Thoracic aorta (tissue), 2 donors: ENCODE measurements around the gene IRX5. TPM values are rescaled to one million over a fixed set of nuclear protein-coding genes. Genes with fewer than 3 reads are reported as not detected.

Experiments used
- ATAC-seq: fragments of 150-250 bp; one replicate; pipeline ENCODE4 v1.8.0; 2017; ENCODE audit warnings: low read depth; ENCODE audit not compliant: insufficient number of reproducible peaks, low FRiP score
- DNase-seq: peaks from one replicate; pipeline ENCODE4 v3.0.0-alpha.2; 2020; ENCODE audit warnings: low spot score
- H3K27ac ChIP-seq, 2 donors: fragments of 200-600 bp; sonication (generic); 1 replicate in 1 of 2; 2 replicates in 1 of 2; pipeline ENCODE4 v1.5.1; 2016; ENCODE audit warnings: mild to moderate bottlenecking in 2 of 2, moderate library complexity in 2 of 2
- H3K27me3 ChIP-seq: fragments of 200-600 bp; sonication (generic); replicated peaks from 2 replicates; pipeline ENCODE4 v1.6.0; 2016; ENCODE audit warnings: mild to moderate bottlenecking; ENCODE audit not compliant: insufficient read depth
- H3K36me3 ChIP-seq: fragments of 200-600 bp; sonication (generic); one replicate; pipeline ENCODE4 v1.5.1; 2016
- H3K4me1 ChIP-seq, 2 donors: fragments of 200-600 bp; sonication (generic); 1 replicate in 1 of 2; 2 replicates in 1 of 2; pipeline versions ENCODE4 v1.5.1 to v1.6.0; 2016; ENCODE audit warnings: low read depth in 2 of 2, mild to moderate bottlenecking in 1 of 2; ENCODE audit not compliant: control insufficient read depth in 1 of 2
- H3K4me3 ChIP-seq: fragments of 200-600 bp; sonication (generic); 2 replicates; pipeline ENCODE4 v1.5.1; 2016; ENCODE audit warnings: mild to moderate bottlenecking
- H3K9me3 ChIP-seq: fragments of 200-600 bp; sonication (generic); 2 replicates; pipeline ENCODE4 v1.5.1; 2016
- total RNA-seq, 2 donors: library from RNA; depleted of rRNA; stranded (reverse); fragments of >200 nt; gene quantifications; one replicate each; pipeline versions ENCODE4 v1.1.0 to v1.2.3, GENCODE V29; 2016
- TF ChIP-seq, protein P1 (sequence below): fragments of 200-600 bp; sonication (generic); IDR thresholded peaks from one replicate; pipeline ENCODE4 v1.5.1; 2019; ENCODE audit warnings: antibody characterized with exemption

Gene IRX5
- total RNA-seq, 2 donors from 2014 or later, result 2.3 to 2.7 TPM

DNA sequence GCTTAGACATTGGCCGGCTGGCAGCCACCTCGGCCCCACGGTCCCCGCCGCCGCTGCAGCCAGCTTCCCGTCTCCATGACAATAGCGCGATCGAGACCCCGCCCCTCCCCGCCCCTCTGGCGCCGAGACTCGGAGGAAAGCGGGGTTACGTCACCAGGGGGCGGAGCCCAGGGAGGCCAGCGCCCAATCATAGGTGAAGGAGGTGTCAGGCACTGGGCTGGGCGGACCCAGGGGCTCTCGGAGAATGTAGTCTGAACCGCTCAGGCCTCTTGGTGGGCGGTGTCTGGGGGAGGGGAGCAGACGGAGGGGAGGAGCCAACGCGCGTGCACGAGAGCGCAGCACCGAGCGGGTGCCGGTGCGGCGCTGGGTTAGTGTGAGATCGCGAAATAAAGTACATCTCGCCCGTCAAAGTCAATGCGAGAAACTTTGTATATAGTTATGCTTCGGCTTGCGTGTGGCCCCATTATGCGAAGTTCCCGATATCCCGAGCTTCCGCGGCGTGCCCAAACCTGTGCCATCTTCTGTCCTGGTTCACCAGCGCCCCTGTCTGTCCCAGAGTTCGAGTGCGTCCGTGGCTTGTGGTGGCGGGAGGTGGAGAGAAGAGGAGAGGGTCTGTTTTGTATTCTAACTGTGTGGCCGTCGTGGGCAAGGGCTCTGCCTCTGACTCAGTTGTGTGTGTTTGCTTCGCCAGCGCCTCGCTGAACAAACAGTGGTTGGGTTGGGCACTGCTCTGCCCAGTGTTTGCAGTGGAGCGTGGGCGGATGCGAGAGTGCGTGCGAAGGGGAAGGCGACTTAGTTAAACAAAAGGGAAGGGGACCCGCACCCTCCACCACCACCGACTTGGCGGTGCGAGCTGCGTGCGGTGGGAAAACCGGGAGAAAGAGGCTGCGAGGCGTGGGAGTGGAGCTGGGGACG is 1.3 kb upstream of the IRX5 start:
- Histone ChIP-seq H3K27ac (peak overlapping the region; percentile 86 to 91), H3K4me3 (peak overlapping the region; percentile 83), H3K4me1 (peaks cover 7 to 23% of the 10 kb centered on the region in 2 donors), H3K27me3 (no peaks in the 10 kb centered on the region), H3K9me3 (no peaks in the 10 kb centered on the region), H3K36me3 (no peaks in the 10 kb centered on the region)
- ATAC-seq (peak; percentile 92), DNase-seq (peak; percentile 98)
- TF ChIP-seq, protein P1, sequence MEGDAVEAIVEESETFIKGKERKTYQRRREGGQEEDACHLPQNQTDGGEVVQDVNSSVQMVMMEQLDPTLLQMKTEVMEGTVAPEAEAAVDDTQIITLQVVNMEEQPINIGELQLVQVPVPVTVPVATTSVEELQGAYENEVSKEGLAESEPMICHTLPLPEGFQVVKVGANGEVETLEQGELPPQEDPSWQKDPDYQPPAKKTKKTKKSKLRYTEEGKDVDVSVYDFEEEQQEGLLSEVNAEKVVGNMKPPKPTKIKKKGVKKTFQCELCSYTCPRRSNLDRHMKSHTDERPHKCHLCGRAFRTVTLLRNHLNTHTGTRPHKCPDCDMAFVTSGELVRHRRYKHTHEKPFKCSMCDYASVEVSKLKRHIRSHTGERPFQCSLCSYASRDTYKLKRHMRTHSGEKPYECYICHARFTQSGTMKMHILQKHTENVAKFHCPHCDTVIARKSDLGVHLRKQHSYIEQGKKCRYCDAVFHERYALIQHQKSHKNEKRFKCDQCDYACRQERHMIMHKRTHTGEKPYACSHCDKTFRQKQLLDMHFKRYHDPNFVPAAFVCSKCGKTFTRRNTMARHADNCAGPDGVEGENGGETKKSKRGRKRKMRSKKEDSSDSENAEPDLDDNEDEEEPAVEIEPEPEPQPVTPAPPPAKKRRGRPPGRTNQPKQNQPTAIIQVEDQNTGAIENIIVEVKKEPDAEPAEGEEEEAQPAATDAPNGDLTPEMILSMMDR, result peak; percentile 13

DNA sequence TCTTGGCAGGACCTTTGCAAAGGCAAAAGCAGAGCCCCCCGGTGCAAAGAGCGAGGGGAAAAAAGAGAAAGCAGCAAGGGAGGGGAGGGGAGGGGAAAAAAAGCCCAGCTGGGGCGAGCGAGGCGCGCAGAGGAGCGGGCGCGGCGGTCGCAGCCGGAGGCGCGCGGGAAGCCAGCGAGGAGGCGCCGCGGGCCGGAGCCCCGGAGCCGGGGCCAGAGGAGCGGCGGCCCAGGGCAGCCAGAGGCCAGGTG is 129 bp downstream of the IRX5 start:
- no peaks in the 10 kb centered on the region for H3K27me3 ChIP-seq
- no peaks in the 10 kb centered on the region for H3K9me3 ChIP-seq
- DNase-seq (no peak), ATAC-seq (no peak)
- peak overlapping the region; percentile 83 for H3K4me3 ChIP-seq
- H3K4me1 ChIP-seq, result peaks cover 7 to 23% of the 10 kb centered on the region in 2 donors
- H3K27ac ChIP-seq, result peak overlapping the region; percentile 81 to 91
- no peaks in the 10 kb centered on the region for H3K36me3 ChIP-seq
- TF ChIP-seq, protein P1, result no peak

DNA sequence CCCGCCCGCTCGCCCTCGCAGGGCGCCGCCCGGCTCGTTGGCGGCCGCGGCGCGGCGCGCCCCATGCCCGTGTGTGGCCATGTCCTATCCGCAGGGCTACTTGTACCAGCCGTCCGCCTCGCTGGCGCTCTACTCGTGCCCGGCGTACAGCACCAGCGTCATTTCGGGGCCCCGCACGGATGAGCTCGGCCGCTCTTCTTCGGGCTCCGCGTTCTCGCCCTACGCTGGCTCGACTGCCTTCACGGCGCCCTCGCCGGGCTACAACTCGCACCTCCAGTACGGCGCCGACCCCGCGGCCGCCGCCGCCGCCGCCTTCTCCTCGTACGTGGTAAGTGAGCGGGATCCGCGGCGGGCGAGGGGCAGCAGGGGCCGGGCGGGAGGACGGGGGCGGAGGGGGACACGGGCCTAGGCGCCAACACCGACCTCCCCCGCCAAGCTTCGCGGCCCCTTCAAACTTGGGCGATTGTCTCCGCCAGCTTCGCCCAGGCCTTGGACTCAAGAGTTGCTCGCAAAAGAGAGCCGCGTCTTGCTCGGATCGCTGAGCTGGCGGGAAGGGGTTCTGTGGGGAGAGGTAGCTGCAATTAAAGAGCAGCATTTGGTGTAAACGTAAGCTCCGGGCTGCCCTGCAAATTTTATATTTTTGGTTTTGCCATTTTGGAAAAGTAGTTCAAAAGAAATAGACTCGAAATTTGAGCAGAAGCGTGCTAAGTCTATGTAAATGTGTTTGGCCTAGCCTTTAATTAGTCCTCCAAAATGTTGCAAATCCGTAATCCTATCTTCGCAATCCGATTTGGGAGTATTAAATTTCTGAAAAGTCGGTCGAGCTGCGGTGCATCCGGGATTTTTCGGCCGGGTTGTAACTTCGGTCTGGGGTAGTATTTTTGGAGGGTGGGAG is 702 bp downstream of the IRX5 start:
- H3K4me3 ChIP-seq, result peak overlapping the region; percentile 83
- DNase-seq (no peak), ATAC-seq (no peak)
- peaks cover 7 to 23% of the 10 kb centered on the region in 2 donors for H3K4me1 ChIP-seq
- TF ChIP-seq, protein P1, result no peak
- H3K9me3 ChIP-seq, result no peaks in the 10 kb centered on the region
- no peaks in the 10 kb centered on the region for H3K36me3 ChIP-seq
- H3K27me3 ChIP-seq, result no peaks in the 10 kb centered on the region
- peak overlapping the region; percentile 81 to 91 for H3K27ac ChIP-seq

DNA sequence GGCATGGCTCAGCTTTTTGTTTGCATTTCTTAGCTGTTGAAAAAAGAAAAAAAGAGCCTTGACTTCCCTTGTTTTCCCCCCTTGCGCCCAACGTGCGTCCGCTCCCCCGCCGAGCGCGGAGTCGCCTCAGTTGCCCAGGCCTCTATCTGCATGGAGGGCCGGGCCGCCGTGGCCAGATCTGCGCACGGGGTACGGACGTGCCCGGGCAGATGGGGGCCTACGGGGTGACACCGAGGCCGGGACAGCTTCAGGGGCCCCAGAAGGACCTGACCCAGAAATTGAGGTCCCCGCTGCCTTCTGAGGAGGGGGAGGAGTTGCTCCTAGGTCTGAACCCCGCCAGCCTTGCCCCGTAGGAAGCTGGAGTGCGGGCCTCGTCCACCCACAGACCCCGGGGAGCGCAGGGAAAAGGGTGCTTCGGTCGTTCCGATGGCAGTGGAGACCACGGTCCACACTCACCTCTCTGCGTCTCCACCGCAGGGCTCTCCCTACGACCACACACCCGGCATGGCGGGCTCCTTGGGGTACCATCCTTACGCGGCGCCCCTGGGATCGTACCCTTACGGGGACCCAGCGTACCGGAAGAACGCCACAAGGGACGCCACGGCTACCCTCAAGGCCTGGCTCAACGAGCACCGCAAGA is 1.5 kb downstream of the IRX5 start:
- Histone ChIP-seq H3K9me3 (no peaks in the 10 kb centered on the region), H3K27me3 (no peaks in the 10 kb centered on the region), H3K27ac (no peak overlapping the region), H3K4me3 (peak overlapping the region; percentile 83), H3K36me3 (no peaks in the 10 kb centered on the region), H3K4me1 (peaks cover 7 to 24% of the 10 kb centered on the region in 2 donors)
- TF ChIP-seq, protein P1, result no peak
- DNase-seq (no peak), ATAC-seq (no peak)
